GM12875 (cell line): ENCODE results near the gene SEL1L2.

Experiments used
- H3K4me3 ChIP-seq: one replicate; pipeline ENCODE4 v1.5.1; 2011; ENCODE audit warnings: low read depth, low read length, control low read depth
- CTCF ChIP-seq: IDR thresholded peaks from 2 replicates; pipeline ENCODE4 v1.5.1; 2011; ENCODE audit warnings: low read depth, mild to moderate bottlenecking, control low read depth, inconsistent platforms, low read length, moderate library complexity, borderline replicate concordance; ENCODE audit not compliant: insufficient read depth

The SEL1L2 gene

GRCh38 chr20:13934992-13935894, 55.2 kb downstream of the SEL1L2 start:
- no peak overlapping the region for H3K4me3 ChIP-seq
- TF ChIP-seq CTCF = no peak

GRCh38 chr20:13930281-13930680, 60.1 kb downstream of the SEL1L2 start:
- TF ChIP-seq CTCF = no peak
- no peak overlapping the region for H3K4me3 ChIP-seq

GRCh38 chr20:13929836-13930235, 60.6 kb downstream of the SEL1L2 start:
- no peak for TF ChIP-seq CTCF
- H3K4me3 ChIP-seq = no peak overlapping the region

GRCh38 chr20:13928901-13929300, 61.5 kb downstream of the SEL1L2 start:
- H3K4me3 ChIP-seq = no peak overlapping the region
- no peak for TF ChIP-seq CTCF

GRCh38 chr20:13927171-13927570, 63.2 kb downstream of the SEL1L2 start:
- no peak for TF ChIP-seq CTCF

GRCh38 chr20:13922241-13922640, 68.2 kb downstream of the SEL1L2 start:
- no peak overlapping the region for H3K4me3 ChIP-seq
- no peak for TF ChIP-seq CTCF

More at GRCh38 chr20:13927171-13927570, 63.2 kb downstream of the SEL1L2 start:
- H3K4me3 ChIP-seq = no peak overlapping the region

GRCh38 chr20:13915284-13915683, 75.1 kb downstream of the SEL1L2 start:
- H3K4me3 ChIP-seq = no peak overlapping the region
- no peak for TF ChIP-seq CTCF
